ENCODE data around the gene ZC3H8.
A peak's percentile ranks its signal among the peaks of the same experiment; 100 is the strongest.
"Not testable (repeated sequence)": the region's sequence is repeated elsewhere in the genome, so short reads cannot be mapped to it uniquely, and the experiment has no call there.

ZC3H8 gene

DNA sequence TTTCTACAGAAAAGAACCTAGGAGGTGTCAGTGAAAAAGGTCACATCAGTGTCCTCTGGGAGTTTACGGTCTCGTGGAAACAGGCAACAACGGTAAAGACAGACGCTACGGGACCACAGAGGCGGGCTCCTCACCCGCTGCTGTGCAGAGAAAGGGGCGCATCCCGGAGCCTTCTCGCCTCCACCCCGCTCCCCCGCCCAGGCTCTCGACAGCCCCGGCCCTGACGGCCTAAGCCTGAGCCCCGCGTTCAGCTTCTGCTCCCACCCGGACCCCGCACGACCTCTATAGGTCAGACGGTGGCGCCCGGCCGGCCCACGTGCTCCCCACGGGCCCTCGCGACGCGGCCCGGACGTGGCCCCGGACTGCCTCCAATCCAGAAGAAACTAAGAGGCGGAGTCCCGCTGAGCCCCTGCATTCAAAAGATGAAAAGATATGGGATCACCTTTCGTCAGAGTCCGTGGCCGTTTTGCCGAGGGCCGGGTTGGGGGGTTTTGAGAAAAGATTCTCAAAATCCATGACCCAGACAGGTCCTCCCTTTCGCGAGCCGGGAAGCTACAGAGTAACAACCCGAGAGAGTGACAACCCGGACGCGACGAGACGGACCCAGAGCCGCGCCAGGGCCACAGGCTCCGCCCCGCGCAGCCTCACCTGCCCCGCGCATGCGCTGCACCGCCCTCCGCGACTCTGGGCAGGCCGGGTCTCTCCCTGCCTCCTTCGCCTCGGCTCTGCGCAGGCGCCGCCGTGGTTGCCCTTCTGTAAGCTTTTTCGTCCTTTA, at the start of gene ZC3H8:
TSS of gene ZC3H8 (minus strand) at position 577 of the 775 bp plus-strand sequence. CDS start at position 516, 61 bp downstream.
- DNase-seq: peak; percentile 98

DNA sequence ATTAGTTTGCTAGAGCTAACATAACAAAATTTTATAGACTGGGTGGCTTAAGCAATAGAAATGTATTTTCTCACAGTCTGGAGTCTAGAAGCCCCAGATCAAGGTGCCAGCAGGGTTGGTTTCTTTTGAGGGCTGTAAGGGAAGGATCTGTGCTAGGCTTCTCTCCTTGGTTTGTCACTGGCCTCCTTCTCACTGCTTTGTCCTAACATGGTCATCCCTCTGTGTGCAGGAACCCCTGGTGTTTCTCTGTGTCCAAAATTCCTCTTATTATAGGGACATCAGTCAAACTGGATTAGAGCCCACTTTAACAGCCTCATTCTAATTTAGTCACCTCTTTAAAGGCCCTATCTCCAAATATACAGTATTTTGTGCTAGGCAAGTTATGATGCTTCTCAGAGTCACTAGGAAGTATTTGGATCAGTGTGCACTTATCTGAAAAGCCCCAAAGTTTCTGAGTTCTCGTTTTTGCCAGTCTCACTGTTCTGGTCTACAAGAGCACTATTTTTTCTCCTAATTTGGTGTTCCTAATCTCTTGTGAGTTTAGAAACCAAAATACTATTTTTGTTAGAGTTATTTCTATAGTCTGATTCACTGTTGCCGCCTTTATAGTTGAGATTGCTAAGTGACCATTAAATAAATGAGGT, 49.6 kb upstream of the ZC3H8 start:
- no peak for DNase-seq

DNA sequence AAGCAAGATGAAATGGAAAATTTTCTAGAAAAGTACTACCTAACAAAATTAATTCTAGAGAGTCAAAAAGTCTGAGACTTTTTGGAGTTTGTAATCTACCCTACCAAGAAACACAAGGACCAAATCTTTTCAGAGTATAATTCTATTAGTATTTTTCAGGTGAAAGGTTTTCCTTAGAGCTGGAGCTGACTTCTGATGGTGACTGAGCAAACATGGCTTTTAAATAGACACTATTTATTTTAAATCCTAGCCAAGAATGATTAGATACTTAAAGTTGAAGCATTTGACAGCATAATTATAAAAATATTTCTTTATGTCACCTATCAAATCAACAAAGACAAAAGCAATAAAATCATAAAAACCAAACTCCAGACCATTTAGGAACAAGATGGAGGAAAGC, 47.1 kb upstream of the ZC3H8 start:
- DNase-seq: no peak

DNA sequence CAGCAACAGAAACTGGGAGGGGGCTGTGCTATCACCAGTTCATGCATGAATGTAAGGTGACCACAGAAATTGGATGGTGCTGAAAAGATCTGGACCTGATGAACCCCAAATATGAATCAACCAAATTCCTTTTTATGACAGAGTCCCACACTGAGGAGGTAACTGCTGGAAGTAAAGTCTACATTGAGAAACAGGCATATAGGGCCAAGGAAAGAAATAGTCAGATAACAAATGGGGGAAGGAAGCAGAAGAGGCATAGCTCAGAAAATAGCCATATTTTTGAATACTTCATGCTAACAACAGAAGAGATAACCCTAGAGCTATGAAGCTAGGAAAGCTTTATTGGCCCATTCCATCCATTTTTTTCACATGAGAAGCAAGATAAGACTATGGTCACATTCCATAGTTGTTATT, 46.3 kb upstream of the ZC3H8 start:
- no peak for DNase-seq

DNA sequence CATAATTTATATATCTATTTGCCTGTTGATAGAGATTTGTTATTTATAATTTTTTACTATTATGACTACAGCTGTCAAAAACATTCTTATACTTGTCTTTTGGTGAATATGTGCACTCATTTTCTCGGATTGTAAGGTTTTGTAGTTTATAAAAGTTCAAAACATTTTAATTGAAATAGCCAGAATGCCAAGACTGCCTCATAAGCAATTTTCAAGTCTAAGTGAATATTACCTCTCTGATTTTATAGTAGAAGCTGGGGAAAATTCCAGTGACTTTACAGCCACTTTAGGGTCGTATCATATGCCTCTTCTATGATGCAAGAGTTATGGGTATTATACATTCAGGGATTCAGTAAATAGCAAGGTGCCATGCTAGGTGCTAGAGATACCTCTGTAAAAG, 41.6 kb upstream of the ZC3H8 start:
- no peak for DNase-seq

DNA sequence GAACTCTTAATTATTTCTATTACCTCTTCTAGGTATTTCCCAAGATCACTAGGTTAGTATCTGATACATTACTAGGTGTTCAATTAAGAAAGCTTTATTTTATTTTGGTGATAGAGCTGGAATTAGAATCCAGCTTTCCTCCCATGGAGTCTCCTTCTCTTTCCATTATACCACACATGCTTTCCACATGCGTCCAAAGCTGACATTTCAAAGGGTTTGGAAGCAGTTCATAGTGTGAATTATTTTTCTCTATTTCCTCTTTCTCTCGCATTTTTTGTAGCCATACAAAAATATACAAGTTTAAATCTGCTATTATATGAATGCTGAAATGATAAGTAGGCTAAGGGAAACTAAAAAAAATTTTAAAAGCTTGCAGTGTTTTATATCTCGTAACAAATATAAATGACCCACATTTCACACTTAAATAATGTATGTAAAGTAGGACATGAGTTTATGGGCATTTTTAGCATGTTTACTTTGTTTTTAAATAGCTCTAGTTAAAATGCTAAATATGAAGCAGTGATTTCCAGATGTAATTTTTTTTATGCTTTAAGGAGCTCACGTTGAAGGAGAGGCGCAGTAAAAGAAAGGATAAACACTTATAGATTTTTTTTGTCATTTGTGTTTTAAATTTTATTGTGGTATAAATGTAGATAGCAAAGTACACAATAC, 40.7 kb upstream of the ZC3H8 start:
- DNase-seq: no peak

DNA sequence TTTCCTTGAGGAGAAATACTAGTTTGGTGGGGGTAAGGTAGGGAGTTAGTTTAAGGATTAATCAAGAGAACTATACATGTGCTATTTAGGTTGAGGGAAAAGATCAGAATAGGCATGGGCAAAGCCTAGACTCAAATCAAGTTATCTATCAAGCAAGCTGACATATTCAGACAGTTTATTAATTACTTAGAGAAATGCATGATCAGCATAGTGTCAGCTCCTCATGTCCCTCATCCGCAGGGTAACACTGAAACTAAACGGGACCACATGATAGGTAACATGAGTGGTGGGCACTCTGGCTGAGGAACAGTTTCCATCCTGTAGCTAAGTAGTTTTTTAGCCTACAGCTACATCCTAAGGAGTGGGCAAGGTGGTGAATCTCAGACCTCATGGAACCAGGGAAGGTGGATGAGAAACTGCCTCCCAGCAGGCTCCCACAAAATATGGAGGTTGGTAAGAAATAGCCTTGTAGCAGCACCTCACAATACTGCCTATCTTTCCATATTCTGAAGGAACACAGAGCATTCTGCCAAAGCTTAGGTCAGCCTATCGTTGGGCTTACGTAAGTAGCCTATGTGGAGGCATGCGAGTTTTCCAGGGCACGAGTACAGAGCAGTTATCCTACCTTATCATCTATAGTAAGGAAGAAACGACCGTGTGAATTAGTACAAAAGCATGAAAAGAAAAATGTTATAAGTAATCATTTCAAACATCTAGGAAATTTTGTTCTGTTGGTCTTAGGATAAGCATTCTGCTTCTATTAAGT, 39.0 kb upstream of the ZC3H8 start:
- DNase-seq: no peak

DNA sequence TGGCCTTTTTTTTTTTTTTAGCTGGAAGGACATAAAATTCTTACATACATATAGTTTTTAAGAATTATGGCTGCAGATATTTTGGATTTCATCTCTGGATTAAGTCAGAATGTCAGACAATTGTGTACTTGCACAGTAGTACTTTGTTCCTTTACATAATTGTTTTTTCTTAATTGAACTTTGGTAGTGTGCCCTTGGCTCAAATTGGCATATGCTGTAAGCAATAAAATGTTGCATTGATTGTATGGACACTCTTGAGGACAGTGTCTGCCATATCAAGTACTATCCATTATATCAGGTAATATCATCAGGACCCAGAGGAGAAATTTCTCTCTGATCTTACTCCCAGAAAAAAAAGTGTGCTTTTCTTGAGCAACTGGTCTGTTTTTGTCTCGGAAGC, 35.8 kb upstream of the ZC3H8 start:
- no peak for DNase-seq

DNA sequence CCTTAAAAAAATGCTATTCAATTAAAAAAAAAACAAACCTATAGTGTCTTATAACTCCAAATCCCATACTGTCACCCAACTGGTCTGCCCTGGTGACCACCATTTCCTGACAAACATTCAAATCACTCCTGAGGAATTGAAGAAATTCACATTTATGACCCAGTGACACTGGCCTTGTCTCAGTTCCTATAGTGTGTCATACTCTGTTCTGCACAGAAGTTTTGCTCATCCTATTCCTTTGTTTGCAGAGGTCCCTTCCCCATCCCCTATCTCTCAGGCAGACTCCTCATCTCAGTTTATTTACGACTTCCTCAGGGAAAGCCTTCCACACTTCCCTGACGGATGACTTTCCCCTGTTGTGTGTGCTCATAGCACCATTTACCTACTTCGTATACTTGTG, 35.2 kb upstream of the ZC3H8 start:
- DNase-seq: no peak

DNA sequence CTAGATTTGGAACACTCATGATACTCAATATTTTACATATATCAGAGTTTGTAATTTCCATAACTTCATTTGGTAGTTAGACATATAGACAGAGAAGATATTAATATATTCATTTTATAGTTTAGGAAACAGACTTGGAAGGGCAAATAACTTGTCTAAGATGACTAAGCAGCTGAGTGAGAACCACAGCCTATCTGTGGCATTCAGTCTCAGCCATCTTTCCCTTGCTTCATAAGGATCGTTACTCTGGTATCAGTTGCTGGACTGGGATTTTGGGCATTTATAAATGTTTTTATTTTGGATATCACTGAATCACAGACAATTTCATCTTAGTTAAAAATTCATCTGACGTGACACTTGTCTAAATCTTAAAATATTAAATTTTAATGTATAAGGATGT, 28.7 kb upstream of the ZC3H8 start:
- DNase-seq: not testable (repeated sequence)

DNA sequence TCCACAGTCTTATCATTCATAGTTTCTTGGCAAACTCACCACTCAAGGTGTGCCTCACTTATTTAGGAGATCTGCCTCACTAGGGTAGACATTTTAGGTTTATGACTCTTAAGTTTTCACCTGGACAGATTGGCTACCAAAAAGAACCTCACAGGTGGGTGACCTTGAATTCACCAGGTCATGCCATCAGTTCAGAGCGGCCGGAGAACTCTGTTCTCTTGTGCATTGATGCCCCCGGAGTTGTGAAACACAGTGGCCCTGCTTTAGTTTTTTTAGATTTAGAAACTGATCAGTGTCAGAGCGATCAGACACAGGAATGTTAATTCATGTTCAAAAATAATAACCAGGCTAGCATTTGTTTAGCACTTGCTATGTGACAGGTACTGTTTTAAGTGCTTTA, 27.2 kb upstream of the ZC3H8 start:
- DNase-seq: not testable (repeated sequence)

DNA sequence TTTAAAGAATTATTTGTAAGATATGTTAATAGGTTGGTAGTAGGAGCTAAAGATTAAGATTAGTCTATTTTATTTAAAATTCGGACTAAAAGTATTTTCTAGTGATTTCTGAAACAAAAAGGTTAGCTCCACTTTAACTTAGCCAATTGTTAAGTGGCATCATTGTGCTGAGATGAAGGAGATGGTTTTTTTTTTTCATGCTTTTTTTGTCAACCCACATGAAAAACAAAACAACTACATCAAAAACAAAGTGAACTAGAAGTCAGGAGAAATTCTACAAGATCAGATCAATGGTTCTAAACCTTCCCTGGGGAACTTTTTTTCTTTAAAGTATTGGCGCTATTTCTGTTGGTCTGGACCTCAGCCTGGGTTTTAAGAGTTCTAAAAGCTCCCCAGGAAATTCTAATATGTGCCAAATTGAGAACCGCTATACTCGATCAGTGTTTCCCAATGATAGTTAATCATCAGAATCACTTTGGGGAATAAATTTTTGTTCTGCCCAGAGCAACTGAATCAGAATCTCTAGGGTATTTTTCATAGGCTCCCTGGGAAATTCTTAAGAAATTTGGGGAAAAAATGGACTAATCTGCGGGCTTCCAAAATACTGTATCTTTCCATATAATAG, 22.9 kb upstream of the ZC3H8 start:
- DNase-seq: no peak

DNA sequence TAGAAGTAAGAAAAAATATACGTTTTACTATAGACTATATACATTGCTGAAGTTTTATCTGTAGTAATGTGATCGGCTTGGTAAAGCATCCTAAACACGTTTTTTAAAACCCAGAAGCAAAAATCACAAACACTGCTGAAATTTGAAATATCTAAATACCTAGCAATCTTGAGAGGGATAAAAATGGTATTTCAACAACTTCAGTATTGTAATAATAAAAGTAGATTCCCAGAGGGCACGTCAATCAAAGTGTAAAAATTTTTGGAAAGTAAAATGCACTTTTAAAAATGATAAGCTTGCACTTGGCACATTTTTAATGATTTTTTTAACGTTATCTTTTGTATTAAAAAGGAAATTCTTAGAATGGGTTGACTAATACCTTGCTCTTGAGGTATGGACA, 22.1 kb upstream of the ZC3H8 start:
- no peak for DNase-seq

DNA sequence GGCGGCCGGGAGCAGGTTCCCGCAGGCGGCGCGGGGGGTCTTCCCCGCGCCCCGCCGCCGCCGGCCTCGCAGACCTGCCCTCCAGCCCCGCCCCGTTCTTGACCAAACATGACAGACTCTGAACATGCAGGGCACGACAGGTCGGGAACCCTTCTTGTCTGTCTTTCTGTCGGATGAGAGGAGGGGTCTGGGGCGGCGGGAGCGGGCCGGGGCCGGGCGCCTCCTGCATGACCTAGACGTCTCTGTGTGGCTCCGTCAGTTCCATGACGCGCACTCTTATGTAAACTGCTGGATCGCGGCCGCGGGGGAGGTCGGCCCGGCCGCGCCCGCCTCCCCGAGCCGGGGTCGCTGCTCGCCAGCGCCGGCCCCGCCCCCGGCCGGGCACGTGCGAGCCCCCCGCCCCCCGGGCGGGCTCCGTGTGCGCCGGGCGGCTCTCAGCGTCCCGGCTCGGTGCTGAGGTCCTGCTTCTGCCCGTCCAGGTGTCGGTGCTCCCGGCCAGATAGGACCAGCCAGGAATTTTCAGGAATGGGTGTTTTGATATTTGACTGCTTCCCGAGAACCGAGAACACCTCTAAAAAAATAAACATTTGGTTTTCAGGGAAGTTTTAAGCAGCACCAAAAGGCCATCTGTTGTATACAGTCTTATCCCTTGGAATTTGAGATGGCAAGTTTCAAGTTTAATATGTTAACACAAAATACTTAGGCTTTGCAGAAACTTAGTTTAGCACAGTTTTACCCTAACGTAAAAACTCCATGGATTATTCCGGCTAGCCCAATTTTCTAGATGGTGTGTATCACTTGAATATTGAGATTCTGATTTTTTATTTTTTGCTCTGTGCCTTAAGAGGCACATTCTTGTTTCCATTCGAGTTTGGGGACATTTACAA, 21.3 kb upstream of the ZC3H8 start:
- peak; percentile 84 for DNase-seq

DNA sequence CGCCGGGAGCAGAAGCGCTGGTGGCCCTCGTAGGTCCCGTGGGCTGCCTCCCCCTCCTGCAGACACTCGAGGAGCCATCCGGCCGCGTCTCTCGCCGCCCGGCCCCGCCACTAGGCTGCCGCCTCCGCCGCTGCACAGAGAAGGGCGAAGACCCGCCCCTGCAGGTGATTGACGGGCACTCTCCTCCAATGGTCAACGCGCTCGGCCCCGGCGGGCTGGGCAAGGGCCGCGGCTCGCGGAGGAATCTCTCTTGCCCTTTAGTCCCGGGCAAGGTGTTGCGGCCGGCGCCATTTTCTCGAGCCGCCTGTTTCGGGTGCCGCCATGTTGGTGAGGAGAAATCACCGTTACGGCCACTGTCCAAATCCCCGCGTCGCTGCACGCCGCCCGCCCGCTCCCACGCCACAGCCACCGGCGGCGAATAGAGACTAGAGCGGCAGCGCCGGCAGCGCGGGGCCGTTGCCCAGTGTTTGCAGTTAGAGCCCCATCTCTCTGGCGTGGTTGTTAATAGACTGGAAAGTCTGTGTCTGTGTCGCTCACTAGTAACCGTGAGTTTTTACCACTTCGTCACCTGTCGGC, 20.6 kb upstream of the ZC3H8 start, which contains the start of gene ZC3H6:
TSS of gene ZC3H6 (plus strand) at position 287 of the 576 bp plus-strand sequence. CDS start 398 bp downstream, outside the sequence.
- peak; percentile 99 for DNase-seq

DNA sequence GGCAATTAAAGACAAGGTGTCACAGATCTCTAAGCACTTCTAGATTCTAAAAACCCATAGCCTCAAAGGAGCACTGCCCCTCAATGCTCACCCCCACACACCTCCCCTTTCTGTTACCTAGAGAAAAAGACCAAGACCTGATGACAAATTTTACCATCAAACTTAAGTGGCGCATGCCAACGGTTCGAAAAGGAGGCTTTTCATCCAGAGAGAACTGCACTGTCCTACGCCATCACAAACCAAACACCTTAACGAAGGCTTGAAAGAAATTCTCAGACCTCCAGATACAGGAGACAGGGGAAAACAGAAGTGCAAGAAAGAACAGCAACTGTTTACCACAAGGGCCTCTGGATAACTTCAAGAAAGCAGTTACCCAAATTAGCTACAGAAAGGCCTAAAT, 18.5 kb upstream of the ZC3H8 start:
- no peak for DNase-seq

DNA sequence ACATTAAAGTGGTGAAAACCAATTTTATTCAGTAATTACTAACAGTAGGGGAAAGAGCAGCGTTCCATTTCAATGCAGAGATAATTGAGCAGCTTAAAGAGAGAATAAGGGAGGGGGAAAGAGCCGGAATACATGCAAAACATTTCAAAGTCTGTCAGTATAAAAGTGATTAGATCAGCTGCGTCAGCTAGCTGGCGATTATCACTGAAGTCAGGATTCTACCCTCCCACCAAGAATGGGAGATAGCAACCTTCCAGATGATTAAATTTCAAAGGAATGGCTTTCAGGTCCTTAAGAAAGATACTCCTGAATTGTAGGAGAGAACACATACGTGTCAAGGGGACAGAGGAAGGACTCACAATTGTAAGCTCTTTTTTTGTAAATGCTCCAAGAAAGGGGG, 17.8 kb upstream of the ZC3H8 start:
- no peak for DNase-seq

DNA sequence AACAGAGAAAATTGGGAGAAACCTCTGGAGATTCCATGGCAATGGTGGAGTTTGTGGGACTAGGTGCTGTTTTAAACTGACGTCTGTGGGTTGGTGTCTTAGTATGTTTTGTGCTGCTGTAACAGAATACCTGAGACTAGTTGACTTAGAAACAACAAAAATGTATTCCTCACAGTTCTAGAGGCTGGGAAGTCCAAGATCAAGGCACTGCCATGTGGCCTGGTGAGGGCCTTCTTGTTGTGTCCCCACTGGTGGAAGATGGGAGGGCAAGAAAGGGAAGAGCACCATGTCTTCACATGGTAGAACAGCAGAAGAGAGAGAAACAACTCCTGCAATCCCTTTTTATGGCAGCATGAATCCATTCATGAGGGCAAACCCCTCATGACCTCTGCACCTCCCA, 13.7 kb upstream of the ZC3H8 start:
- DNase-seq: no peak

DNA sequence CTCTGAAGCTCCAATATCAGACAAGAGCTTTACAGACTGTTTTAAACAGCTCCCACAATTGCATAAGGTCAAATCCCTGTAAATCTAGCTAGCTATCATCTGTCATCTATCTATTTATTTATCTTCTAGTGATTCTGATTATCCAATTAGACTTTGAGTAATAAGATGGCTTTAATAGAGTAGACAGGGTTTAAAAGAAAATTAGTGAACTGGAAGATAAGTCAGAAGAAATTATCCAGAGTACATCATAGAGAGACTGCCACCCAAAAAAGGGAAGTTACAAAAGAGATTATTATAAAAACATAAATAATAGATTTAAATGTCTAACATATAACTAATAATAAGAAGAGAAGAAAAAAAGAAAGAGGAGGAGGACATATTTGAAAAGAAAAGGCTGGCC, 8.0 kb upstream of the ZC3H8 start:
- no peak for DNase-seq

DNA sequence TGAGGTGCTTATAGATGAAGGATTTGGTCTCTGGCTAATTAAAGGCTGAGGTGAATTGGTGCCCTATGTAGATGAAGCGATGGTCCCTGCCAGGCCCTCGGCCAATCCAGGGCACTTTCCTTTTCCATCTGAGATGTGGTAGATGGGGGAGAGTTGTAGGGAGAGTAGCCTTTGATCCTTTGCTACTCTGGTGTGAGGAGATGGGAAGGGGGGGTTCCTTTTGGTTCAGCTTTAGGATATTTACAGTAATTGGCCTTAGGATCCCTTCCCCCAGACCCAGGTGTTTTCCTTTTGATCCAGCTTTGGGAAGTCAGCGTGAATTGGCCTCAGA, 5.4 kb upstream of the ZC3H8 start:
- no peak for DNase-seq

DNA sequence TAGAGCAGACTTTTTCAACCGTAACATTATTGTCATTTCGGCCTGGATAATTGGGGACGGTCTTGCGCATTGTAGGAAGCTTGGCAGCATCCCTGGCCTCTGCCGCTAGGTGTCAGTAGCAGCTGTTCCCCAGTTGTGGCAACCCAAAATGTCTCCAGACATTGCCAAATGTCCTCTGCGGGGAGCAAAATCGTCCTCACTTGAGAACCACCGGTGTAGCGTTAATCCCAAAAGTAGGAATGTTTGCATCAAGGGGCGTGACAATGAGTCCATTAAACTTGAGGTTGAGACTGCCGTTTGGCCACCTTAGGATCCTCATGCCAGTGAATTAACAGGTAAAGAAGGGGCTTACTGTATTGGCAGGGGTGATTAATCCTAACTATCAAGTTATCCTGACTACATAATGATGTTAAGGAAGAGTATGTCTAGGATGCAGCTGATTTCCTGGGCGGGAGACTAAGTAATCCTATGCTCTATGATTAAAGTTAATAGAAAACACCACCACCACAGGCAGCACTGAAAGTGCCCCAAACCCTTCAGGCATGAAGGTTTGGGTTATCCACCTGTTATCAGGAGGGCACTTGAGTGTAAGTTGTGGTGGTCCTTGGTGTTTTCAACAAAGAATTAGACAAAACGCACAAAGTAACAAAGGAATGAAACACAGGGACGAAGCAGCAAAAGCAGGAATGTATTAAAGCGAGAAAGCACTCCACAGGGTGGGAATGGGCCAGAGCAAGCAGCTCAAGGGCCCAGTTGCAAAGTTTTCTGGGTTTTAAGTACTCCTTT, 4.9 kb upstream of the ZC3H8 start:
- peak; percentile 87 for DNase-seq

All from activated CD4-positive, alpha-beta T cell treated with anti-CD3 and anti-CD28 coated beads, Interleukin-10, Interleukin-2, amounts not matched to agents 100 ng/mL and 50 ng/mL, durations not matched to agents 16 hours and 8 hours (primary cell).